H1 (cell line): ENCODE measurements around the gene PSIP1.

ENCODE experiments used
- EZH2 ChIP-seq: fragments of 200-600 bp; sonication (generic); IDR thresholded peaks from 2 replicates; pipeline ENCODE4 v1.7.1; 2012; ENCODE audit warnings: low read depth, mild to moderate bottlenecking, moderate library complexity, low read length, inconsistent platforms; ENCODE audit not compliant: severe bottlenecking
- RFX5 ChIP-seq: IDR thresholded peaks from 2 replicates; pipeline ENCODE4 v1.6.1; 2011; ENCODE audit warnings: low read depth, low read length, improper control_type of control experiment, borderline replicate concordance

DNA sequence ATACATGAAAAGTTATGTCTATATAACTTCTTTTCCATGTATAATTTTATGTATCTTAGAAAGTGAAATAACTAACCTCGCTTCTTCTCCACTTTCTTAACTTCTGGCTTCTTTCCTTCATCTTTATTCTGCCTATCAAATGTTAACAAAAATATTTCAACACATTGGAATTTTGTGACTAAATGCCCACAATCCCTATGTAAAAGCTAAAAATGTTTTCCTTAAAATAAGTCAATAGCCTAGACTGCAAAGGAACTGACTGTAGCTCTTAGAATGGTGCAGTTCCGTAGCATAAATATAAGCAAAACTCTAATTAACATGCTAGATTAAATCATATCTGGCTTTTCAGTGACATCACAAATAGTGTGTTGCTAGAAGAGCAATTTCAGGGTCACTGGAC lies 40.9 kb downstream of the PSIP1 start:
- TF ChIP-seq RFX5 (no peak), EZH2 (no peak)
